ENCODE results near the gene NDUFV3.

- TF ChIP-seq CTCF (conservative IDR thresholded peaks at IDR 0.05 in 1 of 2, IDR thresholded peaks at IDR 0.05 in 1 of 2; ENCODE audit: low read depth in 1 of 2, low read length in 2 of 2) (no peak), EZH2 (IDR thresholded peaks at IDR 0.05; ENCODE audit: low read length, missing control alignments) (no peak)
Observed at GRCh38 chr21:42921927-42922326, 28.8 kb downstream of the NDUFV3 start.

Measured in fibroblast of lung (primary cell).